Body of pancreas (tissue), 4 donors: ENCODE data around the gene TBC1D17.

ENCODE experiments used
- POLR2A ChIP-seq, 3 donors: fragments of 450-650 bp; IDR thresholded peaks; one replicate each; pipeline ENCODE4 v1.6.1; 2016; ENCODE audit warnings: antibody characterized with exemption in 3 of 3, mild to moderate bottlenecking in 2 of 3
- TF ChIP-seq, protein P1 (sequence below), 7 experiments: fragments of 450-650 bp in 4 of 7; fragments of 200-600 bp in 3 of 7; sonication (generic) in 3 of 7; IDR thresholded peaks; one replicate each; pipeline ENCODE4 v1.5.1; 2016 to 2019; ENCODE audit warnings: antibody characterized with exemption in 7 of 7

DNA sequence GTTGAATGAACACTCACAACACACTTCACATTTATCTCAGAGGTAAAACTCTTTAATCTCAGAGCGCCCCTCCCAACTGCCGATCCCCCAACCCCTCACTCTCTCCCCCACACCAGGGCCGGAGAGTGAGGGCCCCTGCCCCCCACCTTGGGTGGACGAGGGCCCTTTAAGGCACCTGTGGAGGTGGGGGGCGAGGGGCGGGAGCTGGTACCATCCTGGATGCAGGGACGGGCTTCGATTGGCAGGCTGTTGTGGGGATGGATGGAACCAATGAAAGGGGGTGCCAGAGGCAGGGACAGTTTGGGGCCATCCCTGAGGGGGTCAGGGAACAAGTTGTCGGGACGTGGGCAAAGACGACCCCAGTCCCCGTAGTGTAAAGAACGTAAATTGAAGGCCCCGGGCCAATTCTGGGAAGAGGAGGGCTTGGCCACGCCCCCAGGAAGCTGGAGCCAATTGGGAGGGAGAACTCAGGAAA, 8.5 kb upstream of the TBC1D17 start:
- TF ChIP-seq, protein P1, sequence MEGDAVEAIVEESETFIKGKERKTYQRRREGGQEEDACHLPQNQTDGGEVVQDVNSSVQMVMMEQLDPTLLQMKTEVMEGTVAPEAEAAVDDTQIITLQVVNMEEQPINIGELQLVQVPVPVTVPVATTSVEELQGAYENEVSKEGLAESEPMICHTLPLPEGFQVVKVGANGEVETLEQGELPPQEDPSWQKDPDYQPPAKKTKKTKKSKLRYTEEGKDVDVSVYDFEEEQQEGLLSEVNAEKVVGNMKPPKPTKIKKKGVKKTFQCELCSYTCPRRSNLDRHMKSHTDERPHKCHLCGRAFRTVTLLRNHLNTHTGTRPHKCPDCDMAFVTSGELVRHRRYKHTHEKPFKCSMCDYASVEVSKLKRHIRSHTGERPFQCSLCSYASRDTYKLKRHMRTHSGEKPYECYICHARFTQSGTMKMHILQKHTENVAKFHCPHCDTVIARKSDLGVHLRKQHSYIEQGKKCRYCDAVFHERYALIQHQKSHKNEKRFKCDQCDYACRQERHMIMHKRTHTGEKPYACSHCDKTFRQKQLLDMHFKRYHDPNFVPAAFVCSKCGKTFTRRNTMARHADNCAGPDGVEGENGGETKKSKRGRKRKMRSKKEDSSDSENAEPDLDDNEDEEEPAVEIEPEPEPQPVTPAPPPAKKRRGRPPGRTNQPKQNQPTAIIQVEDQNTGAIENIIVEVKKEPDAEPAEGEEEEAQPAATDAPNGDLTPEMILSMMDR (IDR thresholded peaks at IDR 0.05), result no peak
- no peak for TF ChIP-seq POLR2A (IDR thresholded peaks at IDR 0.05)
